Measurements from ENCODE around the gene ARHGEF16. TPM values are rescaled to one million over a fixed set of nuclear protein-coding genes. Genes with fewer than 3 reads are reported as not detected.

The ARHGEF16 gene
- total RNA-seq, 1 donor from 2014 or later = not detected

DNA sequence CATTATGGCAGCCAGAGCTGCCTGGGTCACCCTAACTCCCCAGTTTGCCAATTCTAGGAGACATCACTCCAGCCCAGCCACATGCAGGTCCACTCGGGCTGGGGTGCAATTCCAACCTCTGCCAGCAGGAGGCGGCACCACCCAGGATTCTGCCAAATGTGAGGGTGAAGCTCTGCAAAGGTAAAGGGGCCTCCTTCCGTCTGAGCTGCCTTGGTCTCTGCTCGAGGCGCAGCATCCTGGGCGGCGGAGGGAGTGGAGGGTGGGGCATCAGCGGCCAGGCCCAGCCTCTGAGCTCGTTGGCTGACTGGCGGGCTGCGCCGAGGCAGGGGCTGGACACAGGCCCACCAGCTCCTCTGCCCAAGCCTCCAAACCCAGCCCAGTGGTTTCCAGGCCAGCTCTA, 63.8 kb downstream of the ARHGEF16 start:
- DNase-seq (ENCODE audit: low spot score) = no peak

DNA sequence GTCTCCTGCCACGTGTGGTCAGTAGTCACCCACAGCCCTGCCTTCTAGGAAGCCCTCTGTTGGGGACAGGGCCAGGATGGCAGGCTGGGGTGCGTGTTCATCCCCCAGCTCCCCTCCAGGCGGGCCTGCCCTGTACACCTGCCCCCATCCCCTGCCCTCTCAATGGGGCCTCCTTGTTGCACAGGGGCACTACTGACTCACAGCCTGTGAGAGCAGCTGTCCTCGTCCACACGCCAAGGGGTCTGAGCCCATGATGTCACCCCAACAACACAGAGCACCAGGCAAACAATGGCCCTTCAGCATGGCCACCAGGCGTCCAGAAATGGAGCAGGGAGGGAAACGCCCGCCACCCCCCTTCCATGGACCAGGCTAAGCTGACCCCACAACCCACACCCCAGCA, 64.3 kb downstream of the ARHGEF16 start:
- no peak for DNase-seq (ENCODE audit: low spot score)

DNA sequence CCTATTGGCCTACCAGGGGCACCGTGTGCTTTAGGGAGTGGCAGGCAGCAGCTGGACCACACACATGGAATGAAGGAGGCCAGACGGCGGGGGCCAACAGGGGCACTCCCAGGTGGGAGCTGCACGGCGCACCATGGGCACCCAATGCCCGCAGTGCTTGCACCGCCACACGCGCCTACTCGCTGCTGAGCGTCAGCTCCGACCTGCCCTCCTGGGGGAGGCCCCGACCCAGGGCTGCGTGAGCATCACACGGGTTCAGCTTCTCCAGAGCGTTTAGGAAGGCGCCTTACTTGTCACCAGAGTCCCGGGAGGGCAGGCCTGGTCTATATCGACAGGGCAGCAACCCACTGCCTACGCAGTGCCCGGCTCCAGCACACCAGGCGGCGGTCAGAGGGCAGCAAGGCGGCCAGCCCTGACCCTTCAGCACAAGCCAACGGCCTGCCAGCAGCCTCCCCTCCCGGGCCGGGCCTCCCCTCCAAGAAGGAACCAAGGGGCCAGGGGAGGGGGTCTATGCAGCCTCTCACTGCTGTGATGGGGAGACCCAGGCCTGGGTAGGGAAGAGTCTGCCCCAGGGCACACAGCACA, 64.9 kb downstream of the ARHGEF16 start:
- no peak for DNase-seq (ENCODE audit: low spot score)

DNA sequence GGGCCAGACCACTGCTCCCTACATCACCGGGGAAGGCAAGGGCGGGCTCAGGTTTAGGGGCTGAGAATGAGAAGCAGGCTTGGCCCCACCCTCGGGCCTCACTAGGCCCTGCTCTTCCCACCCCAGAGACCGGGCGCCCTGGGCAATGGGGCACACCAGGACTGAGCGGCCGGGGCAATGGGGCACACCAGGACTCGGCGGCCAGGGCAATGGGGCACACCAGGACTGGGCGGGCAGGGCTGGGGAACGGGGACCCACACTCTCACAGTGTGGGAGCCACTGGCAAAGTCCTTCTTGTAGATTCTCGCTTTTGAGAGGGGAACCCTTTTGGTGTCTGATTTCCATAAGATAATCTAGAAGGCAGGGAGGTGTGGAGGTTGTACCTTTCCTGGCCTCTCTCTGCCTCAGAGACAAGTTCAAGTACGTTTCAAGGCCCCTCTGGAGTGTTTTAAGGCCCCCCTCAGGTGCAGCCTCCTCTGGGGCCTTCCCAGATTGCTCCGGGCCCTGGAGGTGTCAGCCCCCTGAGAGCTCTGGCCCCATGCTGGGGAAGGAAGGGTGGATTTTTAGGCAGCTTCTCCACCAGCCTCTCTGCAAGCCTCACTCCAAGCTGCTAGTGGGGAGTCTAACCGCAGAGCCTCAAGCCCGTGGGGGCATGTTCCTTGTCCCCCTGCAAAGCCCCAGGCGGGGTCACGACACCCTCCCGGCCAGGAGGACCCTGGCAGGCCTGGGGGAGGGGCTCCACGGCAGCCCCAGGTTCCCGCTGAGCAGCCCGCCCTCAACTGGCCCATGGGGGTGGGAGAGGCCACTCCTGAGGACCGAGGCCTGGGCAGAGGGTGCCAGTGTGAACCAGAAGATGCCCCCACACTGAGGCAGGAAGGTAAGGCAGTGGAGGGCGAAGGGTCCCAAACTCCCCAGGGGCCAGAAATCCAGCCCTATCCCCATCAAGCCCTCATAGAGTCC, 66.2 kb downstream of the ARHGEF16 start:
- DNase-seq (ENCODE audit: low spot score) = no peak

DNA sequence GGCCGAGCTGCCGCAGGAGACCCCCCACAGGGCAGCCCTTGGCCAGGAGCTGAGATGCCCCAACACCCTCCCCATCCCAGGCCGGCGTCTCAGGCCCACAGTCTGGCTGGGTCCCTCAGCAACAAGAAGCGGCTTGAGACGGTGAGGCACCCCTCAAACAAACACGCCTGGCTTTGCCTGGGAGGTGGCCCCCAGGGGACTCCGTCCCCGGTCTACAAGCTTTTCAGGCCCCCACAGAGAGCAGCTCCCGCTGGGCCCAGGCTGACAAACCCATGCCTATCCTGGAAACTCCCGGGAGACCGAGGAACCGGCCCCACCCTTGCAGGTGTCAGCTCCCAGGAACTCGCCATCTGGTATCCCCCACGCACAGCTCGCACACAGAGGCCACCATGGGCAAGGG, 67.0 kb downstream of the ARHGEF16 start:
- DNase-seq (ENCODE audit: low spot score) = no peak

DNA sequence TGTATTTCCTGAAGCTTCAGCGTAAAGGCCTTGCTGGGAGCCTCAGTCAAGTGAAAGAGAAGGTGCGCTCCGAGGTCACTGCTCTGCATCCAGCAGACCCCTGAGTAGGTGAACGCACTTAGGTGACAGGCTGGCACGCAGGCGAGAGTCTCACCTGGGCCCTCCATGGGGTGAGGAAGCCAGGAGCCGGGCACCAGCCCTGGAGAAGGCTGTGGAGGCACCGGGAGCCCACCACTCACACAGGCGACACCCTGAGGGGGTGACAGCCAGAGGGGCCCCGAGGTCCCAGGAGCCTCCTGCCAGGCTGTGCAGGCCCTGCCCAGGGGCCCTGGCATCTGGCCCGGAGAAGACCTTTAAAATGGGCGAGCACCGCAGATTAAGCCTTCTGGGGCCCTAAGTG, 67.6 kb downstream of the ARHGEF16 start:
- no peak for DNase-seq (ENCODE audit: low spot score)

DNA sequence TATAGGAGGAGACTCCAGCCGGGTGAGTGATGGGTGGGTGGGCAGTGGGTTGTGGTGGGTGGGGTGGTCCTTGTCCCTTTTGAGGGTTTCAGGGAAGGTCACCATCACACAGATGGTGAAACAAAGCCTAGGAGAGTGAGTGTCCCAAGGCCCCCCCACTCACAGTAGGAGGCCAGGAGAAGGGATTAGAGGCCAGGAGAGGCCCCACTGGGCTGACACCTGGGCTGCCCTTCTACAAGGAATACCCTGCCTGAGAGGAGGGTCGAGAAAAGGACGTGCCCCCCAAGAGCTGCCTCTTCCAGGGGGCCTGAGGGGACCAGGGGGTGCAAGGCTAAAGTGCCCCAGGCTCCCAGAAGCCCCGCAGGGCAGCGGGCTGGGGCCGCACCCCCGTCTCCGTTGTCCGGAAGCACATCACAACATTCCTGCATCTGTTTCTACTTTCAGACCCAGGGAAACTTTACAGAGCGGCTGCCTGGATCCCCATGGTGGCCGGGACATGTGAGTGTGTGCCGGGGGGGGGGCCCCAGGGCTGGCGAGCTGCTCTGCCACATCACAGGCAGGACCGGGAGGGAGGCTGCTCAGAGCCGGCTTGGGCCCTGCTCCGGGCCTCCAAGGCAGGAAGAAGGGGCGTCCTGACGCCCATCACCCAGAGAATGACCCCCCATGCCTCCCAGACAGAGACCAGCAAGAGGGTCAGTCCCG, 68.2 kb downstream of the ARHGEF16 start:
- no peak for DNase-seq (ENCODE audit: low spot score)

DNA sequence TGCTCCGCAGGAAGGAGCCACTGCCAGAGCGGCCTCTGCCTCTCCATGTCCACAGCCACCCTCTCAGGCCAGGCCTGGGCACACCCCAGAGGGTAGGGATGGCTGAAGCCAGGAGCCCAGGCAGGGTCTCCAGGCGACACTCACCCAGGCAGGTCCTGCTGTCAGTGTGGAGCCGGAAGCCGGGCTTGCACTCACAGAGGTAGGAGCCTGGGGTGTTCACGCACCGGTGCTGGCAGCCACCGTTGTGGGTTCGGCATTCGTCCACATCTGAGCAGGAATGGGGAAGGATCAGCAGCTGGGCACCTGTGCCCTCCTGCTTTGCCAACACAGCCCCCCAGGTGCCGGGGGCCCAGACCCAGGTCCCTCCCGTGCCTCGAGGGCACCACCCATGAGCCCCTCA, 69.5 kb downstream of the ARHGEF16 start:
- no peak for DNase-seq (ENCODE audit: low spot score)

DNA sequence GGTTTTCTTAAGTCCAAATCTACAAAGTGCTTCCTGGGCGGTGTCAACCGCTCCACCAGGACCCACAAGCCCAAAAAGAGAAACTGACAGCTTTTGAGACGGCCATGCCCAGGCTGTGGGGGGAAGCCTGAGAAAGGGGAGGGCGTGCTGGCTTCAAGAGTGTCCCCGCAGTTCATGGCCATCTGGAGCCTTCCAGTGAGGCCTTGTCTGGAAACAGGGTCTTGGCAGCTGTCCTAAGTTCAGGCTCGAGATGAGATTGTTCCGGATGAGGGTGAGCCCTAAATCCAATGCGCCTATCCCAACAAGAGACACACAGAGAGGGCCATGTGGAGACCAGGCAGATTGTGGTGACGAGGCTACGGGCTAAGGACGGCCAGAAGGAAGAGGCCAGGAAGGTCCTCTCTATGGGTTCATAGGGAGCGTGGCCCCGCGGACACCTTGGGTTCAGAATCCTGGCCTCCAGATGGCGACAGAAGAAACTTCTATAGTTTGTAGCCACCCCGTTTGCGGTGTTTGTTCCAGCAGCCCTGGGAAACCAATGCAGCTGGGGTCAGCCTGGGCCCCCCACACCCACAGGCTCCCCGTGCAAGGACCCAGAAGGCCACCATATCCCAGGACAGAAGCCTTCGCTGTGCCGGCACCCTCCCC, 70.2 kb downstream of the ARHGEF16 start:
- no peak for DNase-seq (ENCODE audit: low spot score)

DNA sequence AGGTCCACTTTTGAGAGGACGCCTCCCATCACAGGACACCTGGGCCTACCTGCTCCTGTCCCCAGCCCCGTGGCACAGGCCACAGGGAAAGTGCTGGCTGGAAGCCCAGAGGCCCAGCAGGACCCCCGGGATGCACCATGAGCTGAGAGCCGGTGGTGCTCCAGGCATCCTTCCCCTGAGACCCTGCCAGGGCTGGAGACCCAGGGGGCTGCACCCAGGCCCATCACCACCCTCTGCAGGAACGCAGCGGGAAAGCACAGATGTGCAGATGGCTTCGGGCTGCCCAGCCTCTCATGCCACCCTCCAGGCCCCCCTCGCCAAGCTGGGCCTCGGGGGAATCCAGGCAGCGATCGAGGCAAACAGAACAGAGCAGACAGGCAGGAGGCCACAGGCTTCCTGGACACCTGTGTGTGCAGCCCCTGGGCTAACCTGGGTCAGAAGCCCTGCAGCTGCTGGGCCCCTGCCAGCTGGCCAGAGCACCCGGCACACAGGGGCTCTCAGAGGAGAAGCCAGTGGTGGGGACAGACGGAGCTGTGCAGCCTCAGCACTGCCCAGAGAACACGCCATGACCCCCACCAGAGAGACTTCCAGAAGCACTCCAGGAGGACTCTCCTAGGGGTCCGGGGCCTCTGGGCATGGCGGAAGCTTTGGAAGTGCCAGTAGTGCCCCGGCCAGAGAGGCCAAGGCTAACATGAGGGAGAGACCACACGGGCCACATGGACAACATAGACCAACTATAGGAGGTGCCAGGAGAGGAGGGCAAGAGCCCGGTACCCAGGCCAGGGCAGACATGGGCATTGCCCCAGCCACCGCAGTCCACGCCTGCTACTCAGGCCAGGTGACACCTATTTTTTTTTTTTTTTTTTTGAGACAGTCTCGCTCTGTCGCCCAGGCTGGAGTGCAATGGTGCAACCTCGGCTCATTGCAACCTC, 71.4 kb downstream of the ARHGEF16 start:
- DNase-seq (ENCODE audit: low spot score) = no peak

DNA sequence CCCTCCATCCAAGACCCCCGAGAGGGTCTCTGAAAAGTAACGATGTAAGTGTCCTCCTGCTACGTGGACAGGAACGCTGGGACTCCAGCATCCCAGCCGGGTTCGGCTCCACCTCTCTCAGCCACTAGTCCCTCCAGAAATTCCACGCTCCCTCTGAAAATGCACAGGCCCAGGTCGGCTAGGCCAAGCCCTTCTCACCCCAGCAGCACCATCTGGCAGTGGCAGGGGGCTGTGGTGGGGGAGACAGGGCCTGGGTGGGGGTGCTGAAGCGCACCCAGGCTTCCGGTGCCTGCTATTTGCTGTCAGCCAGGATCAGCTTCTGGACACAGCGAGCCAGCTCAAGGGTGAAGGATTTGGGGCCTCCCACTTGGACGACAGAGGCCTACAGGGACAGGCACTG, 73.3 kb downstream of the ARHGEF16 start:
- DNase-seq (ENCODE audit: low spot score) = no peak

DNA sequence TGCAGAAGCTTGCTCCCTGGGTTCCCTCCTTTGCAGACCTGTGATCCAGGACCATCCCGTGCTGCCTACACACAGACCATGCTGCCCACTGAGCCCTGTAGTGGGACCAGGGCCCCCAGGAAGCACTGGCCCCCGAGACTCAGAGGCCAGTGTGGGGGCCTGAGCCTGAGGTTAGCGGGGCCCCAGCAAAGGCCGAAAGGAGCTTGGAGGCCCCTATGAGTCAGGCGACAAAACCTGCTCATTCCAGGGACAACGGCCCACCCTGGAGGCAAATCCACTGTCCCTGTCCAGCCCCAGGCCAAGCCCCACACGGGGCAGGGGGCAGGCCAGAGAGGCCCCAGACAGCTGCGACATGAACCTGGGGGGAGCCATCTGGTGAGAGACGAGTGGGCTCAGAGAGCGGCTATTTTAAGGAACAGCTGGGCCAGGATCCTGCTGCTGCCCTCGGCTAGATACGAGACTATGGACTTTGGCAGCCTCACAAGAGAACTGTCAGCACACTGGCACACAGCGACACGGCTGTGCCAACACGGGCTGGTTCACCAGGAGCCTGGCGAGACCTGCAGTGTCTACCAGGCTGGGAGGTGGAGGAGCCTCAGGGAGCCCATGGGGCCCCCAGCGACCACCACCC, 74.7 kb downstream of the ARHGEF16 start:
- DNase-seq (ENCODE audit: low spot score) = no peak

DNA sequence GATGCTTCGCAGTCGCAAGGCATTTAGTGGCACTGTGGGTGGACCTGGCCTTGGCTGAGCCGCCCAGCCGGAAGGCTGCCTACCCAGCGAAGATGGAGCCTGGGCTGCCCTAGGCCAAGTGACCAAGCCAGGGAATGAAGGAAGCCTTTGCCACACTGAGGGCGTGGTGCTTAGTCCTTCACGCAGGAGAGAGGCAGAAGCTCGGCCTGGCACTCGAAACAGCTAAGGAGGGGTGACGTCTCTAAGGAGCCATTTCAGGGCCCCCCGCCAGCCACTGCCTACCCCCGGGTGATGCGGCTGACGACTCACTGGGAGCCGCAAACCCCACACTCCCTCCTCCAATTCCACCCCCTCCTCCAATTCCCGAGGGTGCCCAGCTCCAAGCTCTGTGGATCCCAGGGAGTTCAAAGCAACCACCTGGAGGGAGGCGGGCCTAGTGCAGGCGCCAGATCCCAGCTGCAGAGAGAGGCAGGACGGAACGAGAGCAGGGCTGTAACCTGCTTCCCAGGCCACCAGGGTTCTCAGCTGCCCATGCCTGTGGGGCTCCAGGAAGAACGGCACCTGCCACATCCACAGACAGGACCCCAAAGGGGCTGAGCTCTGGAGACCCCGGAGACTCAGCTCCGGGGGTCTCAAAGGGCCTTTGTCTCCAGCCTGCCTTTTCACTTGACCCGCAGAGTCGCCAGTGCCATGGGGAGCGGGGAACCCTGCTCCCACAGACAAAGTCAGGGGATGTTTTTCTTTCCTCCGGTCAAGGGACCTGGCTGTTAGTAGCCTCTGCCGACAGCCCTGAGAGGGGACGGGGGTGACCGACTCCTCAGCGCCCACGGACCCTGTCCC, 75.8 kb downstream of the ARHGEF16 start:
- no peak for DNase-seq (ENCODE audit: low spot score)

Other genes with a start within 250 kb of the ARHGEF16 start
- gene MEGF6, start 156.8 kb downstream of the ARHGEF16 start, total RNA-seq (ENCODE audit: insufficient read depth, low replicate concordance) = 45.3 TPM
- 14.7 TPM for gene TPRG1L, start 170.3 kb downstream of the ARHGEF16 start, total RNA-seq (ENCODE audit: insufficient read depth, low replicate concordance)
- gene WRAP73, start 195.4 kb downstream of the ARHGEF16 start, total RNA-seq (ENCODE audit: insufficient read depth, low replicate concordance) = 6.0 TPM
- gene TP73, start 197.9 kb downstream of the ARHGEF16 start, total RNA-seq (ENCODE audit: insufficient read depth, low replicate concordance) = not detected